HCT116 (cell line): ENCODE measurements around the gene DCHS1. TPM values are rescaled to one million over a fixed set of nuclear protein-coding genes. Genes with fewer than 3 reads are reported as not detected.

ENCODE experiments used
- ATAC-seq: fragments of 200-7000 bp; cut with Tn5 transposase; 2 replicates; pipeline ENCODE4 v1.9.1; 2020; ENCODE audit warnings: mild to moderate bottlenecking, moderate library complexity
- BruUV-seq: library from RNA; stranded (reverse); fragments of 400-500 nt; replicated peaks from 2 replicates; lab custom pipeline; 2021; lab: Mats Ljungman, UMichigan
- CTCF ChIA-PET: fragments of 300-600 bp; sonication (Branson Sonifier 250); formaldehyde crosslinking; loops from one replicate; lab custom pipeline; 2021; ENCODE audit warnings: antibody characterized with exemption; lab: Charles Lee
- POLR2A ChIA-PET: fragments of 300-600, 350-600 bp; sonication (Branson Sonifier 250); formaldehyde crosslinking; loops from one replicate; lab custom pipeline; 2021; ENCODE audit warnings: antibody characterized with exemption; lab: Charles Lee
- RAD21 ChIA-PET, 2 experiments: fragments of 300-600 bp; sonication (Branson Sonifier 250); formaldehyde crosslinking; loops; one replicate each; lab custom pipeline; 2023; ENCODE audit warnings: low total read pairs in 2 of 2; ENCODE audit not compliant: uncharacterized antibody in 2 of 2, unreplicated experiment in 2 of 2, low non-redundant PET in 1 of 2; lab: Charles Lee
- DNase-seq: peaks from one replicate; pipeline ENCODE4 v3.0.0-alpha.2; 2010; ENCODE audit warnings: low read depth, low spot score
- H2AFZ ChIP-seq: fragments of 200-600 bp; shearing (Covaris generic), sonication (generic); 2 replicates; pipeline ENCODE4 v1.6.1; 2017; ENCODE audit warnings: low read depth, mixed run types, mixed read lengths, antibody characterized with exemption, low read length; ENCODE audit not compliant: poor library complexity, severe bottlenecking
- H3K27ac ChIP-seq: 2 replicates; pipeline ENCODE4 v1.5.1; 2012; ENCODE audit warnings: low read depth, low read length
- H3K27me3 ChIP-seq: fragments of 200-600 bp; sonication (generic); 2 replicates; pipeline ENCODE4 v1.6.1; 2016; ENCODE audit warnings: mixed run types, low read length, mixed read lengths; ENCODE audit not compliant: insufficient read depth
- H3K36me3 ChIP-seq, 2 experiments: fragments of 200-500 bp in 1 of 2; fragments of 200-600 bp in 1 of 2; sonication (Bioruptor generic) in 1 of 2; sonication (generic) in 1 of 2; 2 replicates each; pipeline versions ENCODE4 v1.5.1 to v1.6.1; 2014 to 2016; ENCODE audit warnings: low read length in 2 of 2, inconsistent platforms in 1 of 2, mixed read lengths in 1 of 2, mixed run types in 1 of 2; ENCODE audit not compliant: insufficient read depth in 2 of 2, control insufficient read depth in 1 of 2
- H3K4me1 ChIP-seq, 2 experiments: fragments of 200-600 bp in 1 of 2; sonication (generic) in 1 of 2; 2 replicates each; pipeline versions ENCODE4 v1.5.1 to v1.6.1; 2012 to 2017; ENCODE audit warnings: low read length in 2 of 2, inconsistent platforms in 1 of 2, mild to moderate bottlenecking in 1 of 2, mixed read lengths in 1 of 2, mixed run types in 1 of 2, moderate library complexity in 1 of 2; ENCODE audit not compliant: insufficient read depth in 2 of 2, control insufficient read depth in 1 of 2
- H3K4me2 ChIP-seq: fragments of 200-600 bp; sonication (generic); 2 replicates; pipeline ENCODE4 v1.6.1; 2017; ENCODE audit warnings: mixed run types, low read length, mixed read lengths
- H3K4me3 ChIP-seq, 2 experiments: fragments of 200-600 bp in 1 of 2; sonication (generic) in 1 of 2; replicated peaks in 1 of 2; 2 replicates each; pipeline ENCODE4 v1.5.1; 2011 to 2016; ENCODE audit warnings: low read length in 2 of 2, control low read depth in 1 of 2, low read depth in 1 of 2, mild to moderate bottlenecking in 1 of 2, mixed read lengths in 1 of 2, mixed run types in 1 of 2
- H3K79me2 ChIP-seq: fragments of 200-600 bp; sonication (generic); 2 replicates; pipeline ENCODE4 v1.6.1; 2017; ENCODE audit warnings: mild to moderate bottlenecking, mixed run types, low read length, moderate library complexity, mixed read lengths; ENCODE audit not compliant: insufficient read depth
- H3K9ac ChIP-seq: fragments of 200-600 bp; sonication (generic); 2 replicates; pipeline ENCODE4 v1.6.1; 2016; ENCODE audit warnings: low read length, mixed read lengths
- H3K9me2 ChIP-seq: fragments of 200-600 bp; sonication (generic), shearing (Covaris generic); 2 replicates; pipeline ENCODE4 v1.6.1; 2017; ENCODE audit warnings: mixed run types, mild to moderate bottlenecking, moderate library complexity; ENCODE audit not compliant: insufficient read depth
- H3K9me3 ChIP-seq, 2 experiments: fragments of 200-500 bp in 1 of 2; fragments of 200-600 bp in 1 of 2; sonication (Bioruptor generic) in 1 of 2; sonication (generic) in 1 of 2; 2 replicates each; pipeline ENCODE4 v1.6.1; 2014 to 2017; ENCODE audit warnings: low read length in 2 of 2, mixed read lengths in 2 of 2, inconsistent platforms in 1 of 2, low read depth in 1 of 2, mild to moderate bottlenecking in 1 of 2, mixed run types in 1 of 2, moderate library complexity in 1 of 2; ENCODE audit not compliant: control insufficient read depth in 1 of 2, insufficient read depth in 1 of 2
- H4K20me1 ChIP-seq: fragments of 200-600 bp; sonication (generic), shearing (Covaris generic); 2 replicates; pipeline ENCODE4 v1.6.1; 2017; ENCODE audit warnings: mixed run types, mild to moderate bottlenecking, moderate library complexity; ENCODE audit not compliant: insufficient read depth
- CBX3 ChIP-seq: IDR thresholded peaks from 2 replicates; pipeline ENCODE4 v1.6.1; 2012; ENCODE audit warnings: low read depth
- CTCF ChIP-seq, 3 experiments: fragments of 200-600 bp in 1 of 3; sonication (generic) in 1 of 3; IDR thresholded peaks in 2 of 3; conservative IDR thresholded peaks in 1 of 3; 2 replicates each; pipeline ENCODE4 v1.5.1; 2012 to 2017; ENCODE audit warnings: low read depth in 2 of 3, low read length in 2 of 3, antibody characterized with exemption in 1 of 3, borderline replicate concordance in 1 of 3, control low read depth in 1 of 3, mild to moderate bottlenecking in 1 of 3, mixed read lengths in 1 of 3, mixed run types in 1 of 3, moderate library complexity in 1 of 3; ENCODE audit not compliant: insufficient read depth in 1 of 3
- EZH2 ChIP-seq: fragments of 200-600 bp; sonication (generic); IDR thresholded peaks from 2 replicates; pipeline ENCODE4 v1.6.1; 2017; ENCODE audit warnings: antibody characterized with exemption, mixed run types
- EZH2phosphoT487 ChIP-seq: fragments of 200-600 bp; IDR thresholded peaks from 2 replicates; pipeline ENCODE4 v1.6.1; 2018; ENCODE audit warnings: antibody characterized with exemption, borderline replicate concordance
- MAX ChIP-seq: IDR thresholded peaks from 2 replicates; pipeline ENCODE4 v1.6.1; 2012
- POLR2AphosphoS5 ChIP-seq: IDR thresholded peaks from 2 replicates; pipeline ENCODE4 v1.6.1; 2011; ENCODE audit warnings: mild to moderate bottlenecking, low read depth, low read length, moderate library complexity
- RAD21 ChIP-seq: IDR thresholded peaks from 2 replicates; pipeline ENCODE4 v1.6.1; 2012; ENCODE audit warnings: low read depth, mild to moderate bottlenecking
- REST ChIP-seq: IDR thresholded peaks from 2 replicates; pipeline ENCODE4 v1.6.1; 2012; ENCODE audit warnings: low read depth
- SIN3A ChIP-seq: IDR thresholded peaks from 2 replicates; pipeline ENCODE4 v1.6.1; 2012; ENCODE audit warnings: low read depth
- YY1 ChIP-seq: IDR thresholded peaks from 2 replicates; pipeline ENCODE4 v1.6.1; 2011; ENCODE audit warnings: low read length, low read depth, moderate library complexity, mild to moderate bottlenecking; ENCODE audit not compliant: insufficient replicate concordance; ENCODE audit errors: extremely low read depth
- ZBTB33 ChIP-seq: IDR thresholded peaks from 2 replicates; pipeline ENCODE4 v1.6.1; 2011; ENCODE audit warnings: mild to moderate bottlenecking, low read length, moderate library complexity; ENCODE audit not compliant: insufficient replicate concordance; ENCODE audit errors: extremely low read depth
- ZFX ChIP-seq: fragments of 450-650 bp; IDR thresholded peaks from 2 replicates; pipeline ENCODE4 v1.6.1; 2017
- ZNF274 ChIP-seq: fragments of 200-500 bp; sonication (Bioruptor generic); IDR thresholded peaks from 2 replicates; pipeline ENCODE4 v1.6.1; 2014; ENCODE audit warnings: mild to moderate bottlenecking, low read depth, low read length, inconsistent platforms
- intact Hi-C: fragments of 100-400 bp; cut with micrococcal nuclease; formaldehyde crosslinking; loops from 2 replicates; pipeline ENCODE4 v1.10.0; 2022
- total RNA-seq: library from RNA; stranded (reverse); gene quantifications from one replicate; pipeline ENCODE4 v1.2.1, GENCODE V29; 2021; ENCODE audit not compliant: unreplicated experiment

DCHS1 gene
- total RNA-seq, 1 experiment from 2014 or later: 0.30 TPM

GRCh38 chr11:6616596-6617250 is 38.9 kb downstream of the DCHS1 start:
- DNase-seq (no peak), ATAC-seq (no peak)
- RAD21 ChIA-PET: no interaction called here
- no peaks in the 10 kb centered on the region for H3K27me3 ChIP-seq
- BruUV-seq: no TSS peak
- POLR2A ChIA-PET: no interaction called here
- H4K20me1 ChIP-seq: no peaks in the 10 kb centered on the region
- no peaks in the 10 kb centered on the region for H3K9me3 ChIP-seq
- H3K4me1 ChIP-seq: peaks cover 5 to 26% of the 10 kb centered on the region in 2 experiments; a peak in 3 of 4 replicates
- no peak overlapping the region for H2AFZ ChIP-seq
- H3K9ac ChIP-seq: no peak overlapping the region
- intact Hi-C loops: no loop called here
- H3K4me2 ChIP-seq: no peak overlapping the region
- peaks cover 12% of the 10 kb centered on the region; the same call in 1 of the 2 replicates for H3K79me2 ChIP-seq
- H3K27ac ChIP-seq: no peak overlapping the region
- no peaks in the 10 kb centered on the region for H3K9me2 ChIP-seq
- peaks cover 0 to 4% of the 10 kb centered on the region in 2 experiments; a peak in 1 of 4 replicates for H3K36me3 ChIP-seq
- CTCF ChIA-PET: no interaction called here
- H3K4me3 ChIP-seq: no peak overlapping the region
- no peak for TF ChIP-seq REST
- TF ChIP-seq SIN3A: no peak
- TF ChIP-seq EZH2phosphoT487: no peak
- TF ChIP-seq YY1: no peak
- no peak for TF ChIP-seq MAX
- no peak for TF ChIP-seq ZBTB33
- no peak for TF ChIP-seq ZFX
- no peak for TF ChIP-seq CTCF (IDR thresholded peaks at IDR 0.05 in 2 of 3, conservative IDR thresholded peaks at IDR 0.05 in 1 of 3; ENCODE audit: borderline replicate concordance in 1 of 3, insufficient read depth in 1 of 3, low read depth in 2 of 3, low read length in 2 of 3)
- no peak for TF ChIP-seq RAD21
- no peak for TF ChIP-seq EZH2
- TF ChIP-seq POLR2AphosphoS5: no peak
- no peak for TF ChIP-seq CBX3
- TF ChIP-seq ZNF274: no peak
- TF ChIP-seq, all 23 proteins: peak for 0
